SK-N-SH treated with all-trans-retinoic acid at 6 μM for 48 hours (cell line): ENCODE data around the gene OPRM1.

Source experiments
- ATAC-seq: fragments of 200-7000 bp; cut with Tn5 transposase; 3 replicates; pipeline ENCODE4 v1.9.1; 2020; ENCODE audit warnings: mild to moderate bottlenecking, moderate library complexity
- ARNTL ChIP-seq: fragments of 450-650 bp; formaldehyde crosslinking; IDR thresholded peaks from 2 replicates; pipeline ENCODE4 v1.5.0; 2020; ENCODE audit warnings: low read depth, mild to moderate bottlenecking, moderate library complexity, borderline replicate concordance
- CSDC2 ChIP-seq: fragments of 250-450 bp; sonication (Bioruptor Pico); IDR thresholded peaks from 2 replicates; pipeline ENCODE4 v1.5.0; 2020; ENCODE audit warnings: mild to moderate bottlenecking, moderate library complexity
- ESRRG ChIP-seq: fragments of 250-450 bp; sonication (Bioruptor Pico); IDR thresholded peaks from 2 replicates; pipeline ENCODE4 v1.6.1; 2021; ENCODE audit warnings: mild to moderate bottlenecking
- GLIS3 ChIP-seq: fragments of 250-450 bp; sonication (Bioruptor Pico); IDR thresholded peaks from 2 replicates; pipeline ENCODE4 v1.5.0; 2020; ENCODE audit warnings: mild to moderate bottlenecking, moderate library complexity
- OSR1 ChIP-seq: fragments of 250-450 bp; sonication (Bioruptor Pico); IDR thresholded peaks from 2 replicates; pipeline ENCODE4 v1.8.0; 2022; ENCODE audit warnings: moderate library complexity, mild to moderate bottlenecking, inconsistent platforms
- PPARA ChIP-seq: fragments of 250-450 bp; sonication (Bioruptor Pico); IDR thresholded peaks from 2 replicates; pipeline ENCODE4 v1.5.0; 2020; ENCODE audit warnings: mild to moderate bottlenecking, borderline replicate concordance
- SNAI2 ChIP-seq: fragments of 250-450 bp; sonication (Bioruptor Pico); IDR thresholded peaks from 2 replicates; pipeline ENCODE4 v1.5.0; 2020; ENCODE audit warnings: mild to moderate bottlenecking, moderate library complexity
- TOX ChIP-seq: fragments of 250-450 bp; sonication (Bioruptor Pico); IDR thresholded peaks from 2 replicates; pipeline ENCODE4 v1.8.0; 2021; ENCODE audit warnings: mild to moderate bottlenecking, moderate library complexity, borderline replicate concordance
- ZC3H10 ChIP-seq: fragments of 250-450 bp; sonication (Bioruptor Pico); IDR thresholded peaks from 2 replicates; pipeline ENCODE4 v1.5.1; 2021; ENCODE audit warnings: mild to moderate bottlenecking, moderate library complexity
- ZFP30 ChIP-seq: fragments of 450-650 bp; formaldehyde crosslinking; IDR thresholded peaks from 2 replicates; pipeline ENCODE4 v1.5.0; 2022; ENCODE audit warnings: mild to moderate bottlenecking, moderate library complexity
- ZNF565 ChIP-seq: fragments of 450-650 bp; formaldehyde crosslinking; conservative IDR thresholded peaks from 2 replicates; pipeline ENCODE4 v1.5.0; 2020; ENCODE audit warnings: low read depth, mild to moderate bottlenecking, moderate library complexity
- ZNF8 ChIP-seq: fragments of 450-650 bp; formaldehyde crosslinking; IDR thresholded peaks from 2 replicates; pipeline ENCODE4 v1.5.0; 2020; ENCODE audit warnings: mild to moderate bottlenecking, moderate library complexity
- TF ChIP-seq, protein P1 (sequence below): fragments of 250-450 bp; sonication (Bioruptor Pico); IDR thresholded peaks from 2 replicates; pipeline ENCODE4 v1.8.0; 2020; ENCODE audit warnings: mild to moderate bottlenecking, moderate library complexity, borderline replicate concordance
- TF ChIP-seq, protein P2 (sequence below): fragments of 250-450 bp; sonication (Bioruptor Pico); IDR thresholded peaks from 2 replicates; pipeline ENCODE4 v1.5.0; 2020; ENCODE audit warnings: mild to moderate bottlenecking, moderate library complexity
- TF ChIP-seq, protein P3 (sequence below): fragments of 250-450 bp; sonication (Bioruptor Pico); IDR thresholded peaks from 2 replicates; pipeline ENCODE4 v1.5.1; 2021; ENCODE audit warnings: mild to moderate bottlenecking, moderate library complexity
- TF ChIP-seq, protein P4 (sequence below): fragments of 250-450 bp; sonication (Bioruptor Pico); IDR thresholded peaks from 2 replicates; pipeline ENCODE4 v1.8.0; 2021; ENCODE audit warnings: low read depth, mild to moderate bottlenecking, moderate library complexity, borderline replicate concordance
- TF ChIP-seq, protein P5 (sequence below): fragments of 250-450 bp; sonication (Bioruptor Pico); IDR thresholded peaks from 2 replicates; pipeline ENCODE4 v1.5.1; 2020; ENCODE audit warnings: low read depth, mild to moderate bottlenecking, moderate library complexity

OPRM1 gene

DNA sequence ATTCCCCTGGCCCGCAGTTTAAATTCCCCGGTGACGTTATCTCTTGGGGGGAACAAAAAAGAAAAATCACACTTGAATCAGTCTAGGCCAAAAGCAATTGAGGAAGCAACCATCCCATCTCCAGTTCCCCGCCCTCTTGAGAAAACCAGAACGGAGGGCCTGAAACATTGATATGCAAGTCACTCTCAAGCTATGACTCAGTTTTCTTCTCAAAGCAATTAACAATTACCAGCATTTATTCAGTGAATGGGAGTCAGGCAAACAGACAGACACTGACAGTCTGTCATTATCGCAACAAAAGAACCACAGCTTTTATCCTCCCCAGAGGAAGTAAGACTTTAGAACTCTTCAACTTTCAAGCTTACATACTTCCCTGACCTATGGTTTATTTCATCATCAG lies 100.9 kb downstream of the OPRM1 start:
- TF ChIP-seq, protein P1, sequence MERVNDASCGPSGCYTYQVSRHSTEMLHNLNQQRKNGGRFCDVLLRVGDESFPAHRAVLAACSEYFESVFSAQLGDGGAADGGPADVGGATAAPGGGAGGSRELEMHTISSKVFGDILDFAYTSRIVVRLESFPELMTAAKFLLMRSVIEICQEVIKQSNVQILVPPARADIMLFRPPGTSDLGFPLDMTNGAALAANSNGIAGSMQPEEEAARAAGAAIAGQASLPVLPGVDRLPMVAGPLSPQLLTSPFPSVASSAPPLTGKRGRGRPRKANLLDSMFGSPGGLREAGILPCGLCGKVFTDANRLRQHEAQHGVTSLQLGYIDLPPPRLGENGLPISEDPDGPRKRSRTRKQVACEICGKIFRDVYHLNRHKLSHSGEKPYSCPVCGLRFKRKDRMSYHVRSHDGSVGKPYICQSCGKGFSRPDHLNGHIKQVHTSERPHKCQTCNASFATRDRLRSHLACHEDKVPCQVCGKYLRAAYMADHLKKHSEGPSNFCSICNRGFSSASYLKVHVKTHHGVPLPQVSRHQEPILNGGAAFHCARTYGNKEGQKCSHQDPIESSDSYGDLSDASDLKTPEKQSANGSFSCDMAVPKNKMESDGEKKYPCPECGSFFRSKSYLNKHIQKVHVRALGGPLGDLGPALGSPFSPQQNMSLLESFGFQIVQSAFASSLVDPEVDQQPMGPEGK: no peak
- TF ChIP-seq GLIS3 (no peak), PPARA (CRISPR knock-in tag) (no peak), ESRRG (CRISPR knock-in tag) (no peak), ARNTL (CRISPR knock-in tag) (no peak), CSDC2 (CRISPR knock-in tag) (no peak), SNAI2 (CRISPR knock-in tag) (no peak)
- TF ChIP-seq, protein P2, sequence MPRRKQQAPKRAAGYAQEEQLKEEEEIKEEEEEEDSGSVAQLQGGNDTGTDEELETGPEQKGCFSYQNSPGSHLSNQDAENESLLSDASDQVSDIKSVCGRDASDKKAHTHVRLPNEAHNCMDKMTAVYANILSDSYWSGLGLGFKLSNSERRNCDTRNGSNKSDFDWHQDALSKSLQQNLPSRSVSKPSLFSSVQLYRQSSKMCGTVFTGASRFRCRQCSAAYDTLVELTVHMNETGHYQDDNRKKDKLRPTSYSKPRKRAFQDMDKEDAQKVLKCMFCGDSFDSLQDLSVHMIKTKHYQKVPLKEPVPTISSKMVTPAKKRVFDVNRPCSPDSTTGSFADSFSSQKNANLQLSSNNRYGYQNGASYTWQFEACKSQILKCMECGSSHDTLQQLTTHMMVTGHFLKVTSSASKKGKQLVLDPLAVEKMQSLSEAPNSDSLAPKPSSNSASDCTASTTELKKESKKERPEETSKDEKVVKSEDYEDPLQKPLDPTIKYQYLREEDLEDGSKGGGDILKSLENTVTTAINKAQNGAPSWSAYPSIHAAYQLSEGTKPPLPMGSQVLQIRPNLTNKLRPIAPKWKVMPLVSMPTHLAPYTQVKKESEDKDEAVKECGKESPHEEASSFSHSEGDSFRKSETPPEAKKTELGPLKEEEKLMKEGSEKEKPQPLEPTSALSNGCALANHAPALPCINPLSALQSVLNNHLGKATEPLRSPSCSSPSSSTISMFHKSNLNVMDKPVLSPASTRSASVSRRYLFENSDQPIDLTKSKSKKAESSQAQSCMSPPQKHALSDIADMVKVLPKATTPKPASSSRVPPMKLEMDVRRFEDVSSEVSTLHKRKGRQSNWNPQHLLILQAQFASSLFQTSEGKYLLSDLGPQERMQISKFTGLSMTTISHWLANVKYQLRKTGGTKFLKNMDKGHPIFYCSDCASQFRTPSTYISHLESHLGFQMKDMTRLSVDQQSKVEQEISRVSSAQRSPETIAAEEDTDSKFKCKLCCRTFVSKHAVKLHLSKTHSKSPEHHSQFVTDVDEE (CRISPR knock-in tag): no peak
- TF ChIP-seq, protein P3, sequence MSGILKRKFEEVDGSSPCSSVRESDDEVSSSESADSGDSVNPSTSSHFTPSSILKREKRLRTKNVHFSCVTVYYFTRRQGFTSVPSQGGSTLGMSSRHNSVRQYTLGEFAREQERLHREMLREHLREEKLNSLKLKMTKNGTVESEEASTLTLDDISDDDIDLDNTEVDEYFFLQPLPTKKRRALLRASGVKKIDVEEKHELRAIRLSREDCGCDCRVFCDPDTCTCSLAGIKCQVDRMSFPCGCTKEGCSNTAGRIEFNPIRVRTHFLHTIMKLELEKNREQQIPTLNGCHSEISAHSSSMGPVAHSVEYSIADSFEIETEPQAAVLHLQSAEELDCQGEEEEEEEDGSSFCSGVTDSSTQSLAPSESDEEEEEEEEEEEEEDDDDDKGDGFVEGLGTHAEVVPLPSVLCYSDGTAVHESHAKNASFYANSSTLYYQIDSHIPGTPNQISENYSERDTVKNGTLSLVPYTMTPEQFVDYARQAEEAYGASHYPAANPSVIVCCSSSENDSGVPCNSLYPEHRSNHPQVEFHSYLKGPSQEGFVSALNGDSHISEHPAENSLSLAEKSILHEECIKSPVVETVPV (CRISPR knock-in tag): no peak
- TF ChIP-seq, protein P4, sequence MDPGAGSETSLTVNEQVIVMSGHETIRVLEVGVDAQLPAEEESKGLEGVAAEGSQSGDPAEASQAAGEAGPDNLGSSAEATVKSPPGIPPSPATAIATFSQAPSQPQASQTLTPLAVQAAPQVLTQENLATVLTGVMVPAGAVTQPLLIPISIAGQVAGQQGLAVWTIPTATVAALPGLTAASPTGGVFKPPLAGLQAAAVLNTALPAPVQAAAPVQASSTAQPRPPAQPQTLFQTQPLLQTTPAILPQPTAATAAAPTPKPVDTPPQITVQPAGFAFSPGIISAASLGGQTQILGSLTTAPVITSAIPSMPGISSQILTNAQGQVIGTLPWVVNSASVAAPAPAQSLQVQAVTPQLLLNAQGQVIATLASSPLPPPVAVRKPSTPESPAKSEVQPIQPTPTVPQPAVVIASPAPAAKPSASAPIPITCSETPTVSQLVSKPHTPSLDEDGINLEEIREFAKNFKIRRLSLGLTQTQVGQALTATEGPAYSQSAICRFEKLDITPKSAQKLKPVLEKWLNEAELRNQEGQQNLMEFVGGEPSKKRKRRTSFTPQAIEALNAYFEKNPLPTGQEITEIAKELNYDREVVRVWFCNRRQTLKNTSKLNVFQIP (CRISPR knock-in tag): no peak
- no peak for ATAC-seq

DNA sequence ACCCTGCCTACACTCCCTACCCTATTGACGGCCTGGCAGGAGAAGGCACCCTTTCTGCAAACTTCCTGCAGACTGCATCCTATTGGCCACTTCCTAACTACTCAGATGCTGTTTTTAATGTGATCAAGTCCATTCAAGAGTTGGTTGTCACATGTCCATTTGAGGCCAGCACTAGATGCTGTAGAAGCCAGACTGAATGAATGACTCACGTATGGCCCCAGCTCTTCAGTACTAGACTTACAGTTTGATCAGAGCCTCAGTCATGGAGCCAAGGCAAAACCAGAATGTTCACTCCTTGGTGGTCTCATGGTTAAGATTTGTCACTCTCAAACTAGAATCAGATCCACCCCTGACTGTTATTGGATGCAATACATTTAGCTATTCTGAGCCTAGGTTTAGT lies 101.7 kb downstream of the OPRM1 start:
- no peak for ATAC-seq

DNA sequence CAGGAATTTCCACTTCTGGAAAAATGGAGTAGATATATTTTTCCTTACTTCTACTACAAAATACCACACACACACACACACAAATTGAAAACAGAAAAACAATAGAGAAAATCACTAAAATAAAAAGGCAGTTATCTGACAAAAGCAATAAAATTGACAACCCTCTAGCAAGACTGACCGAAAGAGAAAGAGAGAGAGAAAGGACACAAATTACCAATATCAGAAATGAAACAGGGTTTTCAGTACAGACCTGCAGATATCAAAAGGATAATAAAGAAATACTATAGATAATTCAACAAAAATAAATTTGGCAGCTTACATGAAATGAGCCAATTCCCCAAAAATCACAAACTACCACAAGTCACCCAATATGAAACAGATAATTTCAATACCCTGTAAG lies 104.7 kb downstream of the OPRM1 start:
- no peak for ATAC-seq
- TF ChIP-seq, protein P5, sequence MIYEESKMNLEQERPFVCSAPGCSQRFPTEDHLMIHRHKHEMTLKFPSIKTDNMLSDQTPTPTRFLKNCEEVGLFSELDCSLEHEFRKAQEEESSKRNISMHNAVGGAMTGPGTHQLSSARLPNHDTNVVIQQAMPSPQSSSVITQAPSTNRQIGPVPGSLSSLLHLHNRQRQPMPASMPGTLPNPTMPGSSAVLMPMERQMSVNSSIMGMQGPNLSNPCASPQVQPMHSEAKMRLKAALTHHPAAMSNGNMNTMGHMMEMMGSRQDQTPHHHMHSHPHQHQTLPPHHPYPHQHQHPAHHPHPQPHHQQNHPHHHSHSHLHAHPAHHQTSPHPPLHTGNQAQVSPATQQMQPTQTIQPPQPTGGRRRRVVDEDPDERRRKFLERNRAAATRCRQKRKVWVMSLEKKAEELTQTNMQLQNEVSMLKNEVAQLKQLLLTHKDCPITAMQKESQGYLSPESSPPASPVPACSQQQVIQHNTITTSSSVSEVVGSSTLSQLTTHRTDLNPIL (CRISPR knock-in tag): no peak
- TF ChIP-seq GLIS3 (no peak), ZC3H10 (CRISPR knock-in tag) (no peak), SNAI2 (CRISPR knock-in tag) (no peak), ARNTL (CRISPR knock-in tag) (no peak), PPARA (CRISPR knock-in tag) (no peak), ZFP30 (CRISPR knock-in tag) (no peak), ZNF8 (CRISPR knock-in tag) (no peak), OSR1 (CRISPR knock-in tag) (no peak), TOX (CRISPR knock-in tag) (no peak), ZNF565 (CRISPR knock-in tag) (no peak)
- TF ChIP-seq, protein P1: no peak

More for the DNA sequence above, 101.7 kb downstream of the OPRM1 start:
- no peak for TF ChIP-seq GLIS3
- TF ChIP-seq, protein P1: no peak
